DMS79 treated with DMSO at 0.1 percent for 48 hours (cell line): ENCODE data around the gene RAPGEF5.

ENCODE experiments used
- DNase-seq: peaks from one replicate; lab custom pipeline; 2025; lab: John Stamatoyannopoulos, UW

The RAPGEF5 gene

GRCh38 chr7:22378199-22378980 is 21.4 kb upstream of the RAPGEF5 start:
- no peak for DNase-seq

GRCh38 chr7:22377703-22378102 is 20.7 kb upstream of the RAPGEF5 start:
- no peak for DNase-seq

- no peak for DNase-seq
Measured at GRCh38 chr7:22375359-22376048, 18.6 kb upstream of the RAPGEF5 start.

- no peak for DNase-seq
Measured at GRCh38 chr7:22373911-22374310, 17.0 kb upstream of the RAPGEF5 start.

- no peak for DNase-seq
Measured at GRCh38 chr7:22373388-22373787, 16.4 kb upstream of the RAPGEF5 start.

GRCh38 chr7:22372863-22373262 is 15.9 kb upstream of the RAPGEF5 start:
- no peak for DNase-seq

- DNase-seq, result no peak
Measured at GRCh38 chr7:22371878-22372277, 14.9 kb upstream of the RAPGEF5 start.

GRCh38 chr7:22364900-22365299 is 7.9 kb upstream of the RAPGEF5 start:
- DNase-seq, result no peak

- no peak for DNase-seq
Measured at GRCh38 chr7:22363756-22364422, 6.9 kb upstream of the RAPGEF5 start.

- peak; percentile 25 for DNase-seq
Measured at GRCh38 chr7:22361795-22362194, 4.8 kb upstream of the RAPGEF5 start.

- no peak for DNase-seq
Measured at GRCh38 chr7:22361320-22361719, 4.4 kb upstream of the RAPGEF5 start.

GRCh38 chr7:22358820-22359697 is 2.1 kb upstream of the RAPGEF5 start:
- DNase-seq, result no peak

GRCh38 chr7:22357311-22358175 is 589 bp upstream of the RAPGEF5 start:
- peak; percentile 10 for DNase-seq

- no peak for DNase-seq
Measured at GRCh38 chr7:22356010-22356691, 803 bp downstream of the RAPGEF5 start.

GRCh38 chr7:22355620-22356009 is 1.3 kb downstream of the RAPGEF5 start:
- DNase-seq, result no peak

GRCh38 chr7:22354462-22354861 is 2.5 kb downstream of the RAPGEF5 start:
- no peak for DNase-seq

- no peak for DNase-seq
Measured at GRCh38 chr7:22352887-22353286, 4.1 kb downstream of the RAPGEF5 start.

GRCh38 chr7:22351878-22352277 is 5.1 kb downstream of the RAPGEF5 start:
- no peak for DNase-seq

- no peak for DNase-seq
Measured at GRCh38 chr7:22351329-22351692, 5.6 kb downstream of the RAPGEF5 start.
